Astrocyte of the spinal cord (primary cell): ENCODE results near the gene TMEM255B.

ENCODE experiments used
- DNase-seq: peaks from one replicate; pipeline ENCODE4 v3.0.0; 2011; ENCODE audit warnings: low read depth, low spot score
- H3K4me3 ChIP-seq: 2 replicates; pipeline ENCODE4 v1.5.1; 2011; ENCODE audit warnings: low read depth, mild to moderate bottlenecking, low read length, moderate library complexity
- in situ Hi-C: cut with HindIII; loops from 2 replicates; pipeline ENCODE4 v1.10.0; 2017; ENCODE audit warnings: low sequenced_read_pairs
- TF ChIP-seq, protein P1 (sequence below): IDR thresholded peaks from 2 replicates; pipeline ENCODE4 v1.5.1; 2012; ENCODE audit warnings: low read depth, mild to moderate bottlenecking, low read length, inconsistent platforms

Gene TMEM255B

DNA sequence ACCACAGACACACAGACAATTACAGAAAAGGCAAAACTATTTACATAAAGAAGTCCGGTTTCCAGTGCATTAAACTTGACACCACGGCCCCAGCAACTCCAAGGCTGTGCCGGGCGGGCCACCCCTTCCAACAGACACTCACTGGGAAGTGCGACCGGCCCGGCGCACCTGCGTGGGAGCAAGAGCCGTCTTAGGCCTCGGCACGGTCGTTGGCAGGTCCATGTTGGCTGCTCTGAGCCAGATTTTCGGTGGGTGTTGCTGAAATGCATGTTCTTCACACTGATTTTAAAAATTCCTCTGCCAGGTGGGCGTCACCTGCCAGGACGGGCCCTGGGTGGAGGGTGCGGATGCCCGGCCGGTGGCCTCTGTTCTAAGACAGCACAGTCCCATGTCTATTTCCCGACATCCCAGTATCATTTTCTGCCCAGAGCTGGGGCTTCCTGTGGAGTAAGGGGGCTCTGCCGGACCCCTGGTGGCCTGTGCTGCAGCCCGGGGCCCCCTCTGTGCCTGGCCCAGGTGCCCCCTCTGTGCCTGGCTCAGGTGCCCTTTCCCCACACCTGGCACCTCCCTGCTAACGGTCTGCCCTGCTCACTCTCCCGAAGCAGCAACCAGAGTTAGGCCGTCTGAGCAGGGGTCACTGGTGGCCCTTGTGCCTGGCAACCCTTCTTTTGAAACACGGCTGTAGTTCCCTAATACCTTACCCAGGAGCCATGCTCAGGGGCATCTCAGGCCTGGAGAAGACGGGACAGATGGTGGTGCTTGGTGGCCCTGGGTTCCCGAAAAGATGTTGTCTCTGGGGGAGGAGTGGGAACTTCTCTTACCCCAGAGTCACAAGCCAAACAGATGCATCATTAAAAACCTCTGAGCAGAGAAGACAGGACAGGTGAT, 9.2 kb downstream of the TMEM255B start:
- TF ChIP-seq, protein P1, sequence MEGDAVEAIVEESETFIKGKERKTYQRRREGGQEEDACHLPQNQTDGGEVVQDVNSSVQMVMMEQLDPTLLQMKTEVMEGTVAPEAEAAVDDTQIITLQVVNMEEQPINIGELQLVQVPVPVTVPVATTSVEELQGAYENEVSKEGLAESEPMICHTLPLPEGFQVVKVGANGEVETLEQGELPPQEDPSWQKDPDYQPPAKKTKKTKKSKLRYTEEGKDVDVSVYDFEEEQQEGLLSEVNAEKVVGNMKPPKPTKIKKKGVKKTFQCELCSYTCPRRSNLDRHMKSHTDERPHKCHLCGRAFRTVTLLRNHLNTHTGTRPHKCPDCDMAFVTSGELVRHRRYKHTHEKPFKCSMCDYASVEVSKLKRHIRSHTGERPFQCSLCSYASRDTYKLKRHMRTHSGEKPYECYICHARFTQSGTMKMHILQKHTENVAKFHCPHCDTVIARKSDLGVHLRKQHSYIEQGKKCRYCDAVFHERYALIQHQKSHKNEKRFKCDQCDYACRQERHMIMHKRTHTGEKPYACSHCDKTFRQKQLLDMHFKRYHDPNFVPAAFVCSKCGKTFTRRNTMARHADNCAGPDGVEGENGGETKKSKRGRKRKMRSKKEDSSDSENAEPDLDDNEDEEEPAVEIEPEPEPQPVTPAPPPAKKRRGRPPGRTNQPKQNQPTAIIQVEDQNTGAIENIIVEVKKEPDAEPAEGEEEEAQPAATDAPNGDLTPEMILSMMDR: no peak
- in situ Hi-C loops: no loop called here

DNA sequence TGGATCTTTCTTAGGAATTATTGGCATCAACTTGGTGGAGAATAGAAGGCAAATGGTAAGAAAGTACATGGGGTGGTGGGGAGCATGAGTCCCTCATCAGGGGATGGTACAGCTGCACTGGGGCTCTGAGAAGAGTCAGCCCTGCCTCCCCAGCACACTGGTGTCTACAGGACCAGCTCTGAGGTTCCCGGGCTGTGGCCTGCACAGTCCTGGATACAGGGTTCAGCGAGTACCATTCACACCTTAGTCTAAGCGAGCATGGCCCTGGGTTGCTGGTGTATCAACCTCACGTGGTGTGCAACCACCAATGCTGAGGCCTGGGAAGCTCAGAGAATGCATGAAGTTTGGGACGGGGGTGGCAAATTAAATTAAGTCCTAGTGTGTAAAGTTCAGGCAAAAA, 10.1 kb downstream of the TMEM255B start:
- no peak for DNase-seq
- in situ Hi-C loops: no loop called here
- TF ChIP-seq, protein P1: no peak
- no peak overlapping the region for H3K4me3 ChIP-seq

More for the DNA sequence above, 9.2 kb downstream of the TMEM255B start:
- DNase-seq: no peak
- no peak overlapping the region for H3K4me3 ChIP-seq

DNA sequence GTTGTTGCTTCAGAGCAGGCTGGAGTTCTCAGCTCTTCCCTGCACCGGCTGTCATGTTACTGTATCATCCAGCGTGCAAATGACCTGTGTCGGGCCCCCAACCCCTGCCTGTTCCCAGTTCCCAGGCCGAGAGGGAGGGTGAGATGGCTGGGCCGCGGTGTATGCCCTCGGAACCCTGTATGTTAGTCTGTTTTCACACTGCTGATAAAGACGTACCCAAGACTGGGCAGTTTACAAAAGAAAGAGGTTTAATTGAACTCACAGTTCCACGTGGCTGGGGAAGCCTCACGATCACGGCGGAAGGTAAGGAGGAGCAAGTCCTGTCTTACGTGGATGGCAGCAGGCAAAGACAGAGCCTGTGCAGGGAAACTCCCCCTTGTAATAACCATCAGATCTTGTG, 10.9 kb downstream of the TMEM255B start:
- DNase-seq: no peak
- TF ChIP-seq, protein P1: no peak
- in situ Hi-C loops: no loop called here
- H3K4me3 ChIP-seq: no peak overlapping the region

DNA sequence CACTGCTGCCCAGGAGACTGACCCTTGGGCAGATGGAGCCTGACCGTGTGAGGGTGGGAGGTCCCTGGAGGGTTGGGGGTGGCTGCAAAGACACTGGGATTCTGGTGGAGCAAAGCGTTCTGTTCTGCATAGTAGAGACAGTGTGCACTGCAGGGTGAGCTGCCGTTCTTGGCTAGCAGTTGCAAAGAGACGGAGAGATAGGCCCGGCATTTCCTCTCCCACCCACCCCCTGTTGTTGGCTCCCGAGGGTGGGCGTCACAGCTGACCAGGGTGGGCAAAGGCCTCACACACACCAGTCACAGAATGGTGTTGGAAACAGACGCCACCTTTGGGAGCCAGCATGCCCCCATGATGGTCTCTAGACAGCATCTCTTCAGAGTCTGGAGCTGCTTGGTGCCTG, 11.4 kb downstream of the TMEM255B start:
- DNase-seq: no peak
- in situ Hi-C loops: no loop called here
- TF ChIP-seq, protein P1: no peak
- H3K4me3 ChIP-seq: no peak overlapping the region

DNA sequence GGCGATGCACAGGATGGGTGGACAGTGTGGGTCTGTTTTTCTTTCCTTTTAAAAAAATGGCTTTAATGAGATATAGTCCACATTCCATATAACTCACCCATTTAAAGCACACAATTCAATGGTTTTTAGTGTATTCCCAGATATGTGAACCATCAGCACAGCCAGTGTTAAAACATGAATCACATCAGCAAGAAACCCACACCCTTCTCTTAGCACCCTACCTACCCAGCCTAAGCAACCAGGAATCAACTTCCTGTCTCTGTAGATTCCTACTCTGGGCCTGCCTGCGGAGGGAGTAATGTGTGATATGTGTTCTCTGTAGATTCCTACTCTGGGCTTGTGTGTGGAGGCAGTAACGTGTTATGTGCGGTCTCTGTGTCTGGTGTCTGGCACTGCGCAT, 11.9 kb downstream of the TMEM255B start:
- no peak for DNase-seq
- H3K4me3 ChIP-seq: no peak overlapping the region
- TF ChIP-seq, protein P1: no peak
- in situ Hi-C loops: no loop called here

DNA sequence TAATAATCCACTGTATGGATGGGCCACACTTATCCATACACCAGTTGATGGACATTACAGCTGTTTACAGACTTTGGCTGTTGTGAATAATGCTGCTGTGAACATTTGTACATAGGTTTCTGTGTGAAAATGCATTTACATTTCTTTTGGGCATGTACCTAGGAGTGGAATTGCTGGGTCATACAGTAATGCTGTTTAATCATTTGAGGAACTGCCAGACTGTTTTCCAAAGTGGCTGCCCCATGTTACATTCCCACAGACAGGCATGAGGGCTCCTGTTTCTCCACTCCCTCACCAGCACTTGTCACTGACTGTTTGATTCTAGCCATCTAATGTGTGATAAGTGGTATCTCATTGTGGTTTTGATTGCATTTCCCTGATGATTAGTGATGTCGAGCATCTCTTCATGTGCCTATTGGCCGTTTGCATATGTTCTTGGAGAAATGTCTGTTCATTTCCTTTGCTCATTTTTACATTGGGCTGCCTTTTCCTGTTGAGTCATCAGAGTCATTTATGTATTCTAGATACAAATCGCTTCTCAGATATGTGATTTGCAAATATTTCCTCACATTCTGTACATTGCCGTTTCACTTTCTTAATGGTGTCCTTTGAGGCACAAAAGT, 12.8 kb downstream of the TMEM255B start:
- TF ChIP-seq, protein P1: no peak
- no peak overlapping the region for H3K4me3 ChIP-seq
- in situ Hi-C loops: no loop called here
- DNase-seq: no peak
